ENCODE results near the gene TYSND1.

Gene TYSND1, protein sequence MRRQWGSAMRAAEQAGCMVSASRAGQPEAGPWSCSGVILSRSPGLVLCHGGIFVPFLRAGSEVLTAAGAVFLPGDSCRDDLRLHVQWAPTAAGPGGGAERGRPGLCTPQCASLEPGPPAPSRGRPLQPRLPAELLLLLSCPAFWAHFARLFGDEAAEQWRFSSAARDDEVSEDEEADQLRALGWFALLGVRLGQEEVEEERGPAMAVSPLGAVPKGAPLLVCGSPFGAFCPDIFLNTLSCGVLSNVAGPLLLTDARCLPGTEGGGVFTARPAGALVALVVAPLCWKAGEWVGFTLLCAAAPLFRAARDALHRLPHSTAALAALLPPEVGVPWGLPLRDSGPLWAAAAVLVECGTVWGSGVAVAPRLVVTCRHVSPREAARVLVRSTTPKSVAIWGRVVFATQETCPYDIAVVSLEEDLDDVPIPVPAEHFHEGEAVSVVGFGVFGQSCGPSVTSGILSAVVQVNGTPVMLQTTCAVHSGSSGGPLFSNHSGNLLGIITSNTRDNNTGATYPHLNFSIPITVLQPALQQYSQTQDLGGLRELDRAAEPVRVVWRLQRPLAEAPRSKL

DNA sequence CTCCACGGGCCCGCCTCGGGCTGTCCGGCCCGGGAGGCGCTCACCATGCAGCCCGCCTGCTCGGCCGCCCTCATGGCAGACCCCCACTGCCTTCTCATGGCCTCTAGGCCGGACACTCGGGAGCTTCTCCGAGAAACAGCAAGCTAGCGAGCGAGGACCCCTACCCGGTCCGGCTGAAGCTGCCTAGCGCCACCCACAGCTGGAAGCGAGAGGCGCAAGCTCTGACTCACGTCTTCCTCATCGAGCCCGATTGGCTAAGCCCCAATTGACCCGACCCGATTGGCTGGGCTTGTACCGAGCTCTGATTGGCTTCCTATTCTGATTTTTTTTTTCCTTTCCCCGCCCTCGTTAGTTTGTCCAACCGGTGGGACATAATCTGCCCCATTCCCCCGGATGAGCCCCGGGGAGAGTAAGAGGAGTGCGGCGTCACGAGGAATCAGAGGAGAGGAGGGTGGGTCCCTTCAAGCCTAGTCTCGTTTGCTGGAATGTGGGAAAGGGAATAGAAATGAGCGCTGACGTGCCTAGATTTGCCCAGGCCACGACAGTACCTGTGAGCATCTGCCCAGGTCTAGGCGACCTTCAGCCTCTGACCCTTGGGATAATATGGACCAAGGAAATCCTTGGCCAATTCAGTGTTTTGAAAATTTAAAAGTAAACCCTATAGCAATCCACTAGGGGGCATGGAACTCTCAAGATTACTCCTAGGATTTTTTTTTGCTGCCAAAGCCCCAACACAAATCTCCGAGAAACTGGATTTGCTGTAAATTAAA lies at the start of gene TYSND1:
TSS of gene TYSND1 (minus strand) at position 212 of the 770 bp plus-strand sequence. CDS start at position 98, 114 bp downstream.
- TF ChIP-seq, protein P1, sequence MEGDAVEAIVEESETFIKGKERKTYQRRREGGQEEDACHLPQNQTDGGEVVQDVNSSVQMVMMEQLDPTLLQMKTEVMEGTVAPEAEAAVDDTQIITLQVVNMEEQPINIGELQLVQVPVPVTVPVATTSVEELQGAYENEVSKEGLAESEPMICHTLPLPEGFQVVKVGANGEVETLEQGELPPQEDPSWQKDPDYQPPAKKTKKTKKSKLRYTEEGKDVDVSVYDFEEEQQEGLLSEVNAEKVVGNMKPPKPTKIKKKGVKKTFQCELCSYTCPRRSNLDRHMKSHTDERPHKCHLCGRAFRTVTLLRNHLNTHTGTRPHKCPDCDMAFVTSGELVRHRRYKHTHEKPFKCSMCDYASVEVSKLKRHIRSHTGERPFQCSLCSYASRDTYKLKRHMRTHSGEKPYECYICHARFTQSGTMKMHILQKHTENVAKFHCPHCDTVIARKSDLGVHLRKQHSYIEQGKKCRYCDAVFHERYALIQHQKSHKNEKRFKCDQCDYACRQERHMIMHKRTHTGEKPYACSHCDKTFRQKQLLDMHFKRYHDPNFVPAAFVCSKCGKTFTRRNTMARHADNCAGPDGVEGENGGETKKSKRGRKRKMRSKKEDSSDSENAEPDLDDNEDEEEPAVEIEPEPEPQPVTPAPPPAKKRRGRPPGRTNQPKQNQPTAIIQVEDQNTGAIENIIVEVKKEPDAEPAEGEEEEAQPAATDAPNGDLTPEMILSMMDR (IDR thresholded peaks at IDR 0.05): no peak
- H3K4me3 ChIP-seq: peak within 1 kb of the TSS; percentile 92
- DNase-seq (ENCODE audit: low spot score): peak; percentile 97

DNA sequence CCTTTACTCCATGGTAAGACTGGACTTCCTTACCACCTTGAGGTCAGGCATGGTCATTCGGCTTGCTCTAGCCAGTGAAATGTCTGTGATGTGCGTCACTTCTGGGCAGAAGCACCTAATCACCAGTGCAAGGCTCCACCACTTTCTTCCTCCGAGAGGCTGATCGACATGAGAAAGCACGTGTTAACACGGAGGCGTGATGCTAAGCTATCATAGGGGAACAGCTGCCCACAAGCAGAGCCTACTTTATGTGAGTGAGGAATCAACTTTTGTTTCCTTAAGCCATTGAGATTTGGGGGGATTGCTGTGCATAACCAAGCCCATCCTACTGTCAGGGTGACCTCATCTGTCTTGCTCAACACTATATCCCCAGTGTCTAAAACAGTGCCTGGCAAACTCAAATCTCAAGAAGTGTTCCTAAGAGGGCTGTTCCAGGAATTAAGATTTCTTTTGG lies 46.9 kb upstream of the TYSND1 start:
- DNase-seq (ENCODE audit: low spot score): no peak
- TF ChIP-seq, protein P1 (IDR thresholded peaks at IDR 0.05): no peak
- peak overlapping the region in 1 of 2 donors; percentile 10 for H3K27ac ChIP-seq
- no peak overlapping the region for H3K4me3 ChIP-seq

More for the DNA sequence above, at the start of gene TYSND1:
- peak within 1 kb of the TSS; percentile 51 to 93 for H3K27ac ChIP-seq

DNA sequence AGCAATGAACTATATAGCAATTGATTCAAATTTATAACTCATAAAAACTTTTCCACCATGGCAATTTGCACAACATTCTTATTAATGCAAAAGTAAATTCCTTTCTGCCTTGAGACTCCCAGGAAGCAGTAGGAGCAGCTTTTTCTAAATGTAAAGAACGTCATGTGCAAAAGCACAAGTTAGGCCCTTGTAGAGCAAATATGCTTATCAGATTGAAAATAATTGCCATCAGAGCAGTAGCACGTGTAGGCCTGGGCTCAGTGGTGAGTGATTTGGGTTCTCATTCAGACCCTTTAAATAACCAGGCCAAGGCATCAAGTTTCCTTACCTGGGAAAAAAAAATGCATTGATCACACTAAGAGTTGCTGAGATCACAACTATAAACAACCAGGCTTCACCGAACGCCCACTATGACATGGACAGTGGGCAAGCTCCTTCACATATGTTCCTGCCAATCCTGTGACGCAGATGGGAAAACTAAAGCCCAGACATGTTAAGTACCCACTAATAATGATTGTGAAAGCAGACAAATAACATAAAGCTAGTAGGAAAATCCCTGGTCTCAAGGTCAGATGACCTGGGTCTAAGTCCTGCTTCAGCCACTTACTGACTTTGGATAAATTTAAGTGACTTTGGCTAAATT lies 45.9 kb upstream of the TYSND1 start:
- Histone ChIP-seq H3K4me3 (no peak overlapping the region), H3K27ac (peak overlapping the region in 1 of 2 donors; percentile 56)
- DNase-seq (ENCODE audit: low spot score): no peak
- TF ChIP-seq, protein P1 (IDR thresholded peaks at IDR 0.05): no peak

DNA sequence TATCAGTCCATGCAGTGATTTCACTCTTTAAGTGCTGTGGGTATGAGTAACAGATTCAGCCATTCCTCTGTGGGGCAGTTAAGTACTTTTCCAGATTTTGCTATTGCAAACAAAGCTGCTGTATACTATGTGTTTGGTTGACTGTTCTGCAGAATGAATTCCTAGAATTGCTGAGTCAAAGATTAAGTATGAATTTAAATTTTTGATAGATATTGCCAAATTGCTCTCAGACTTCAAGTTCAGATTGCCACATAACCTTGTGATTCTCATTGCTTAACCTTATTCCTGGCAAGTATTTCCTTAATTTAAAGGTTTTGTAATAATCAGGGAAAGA lies 45.4 kb upstream of the TYSND1 start:
- Histone ChIP-seq H3K27ac (peak overlapping the region in 1 of 2 donors; percentile 56), H3K4me3 (no peak overlapping the region)
- TF ChIP-seq, protein P1 (IDR thresholded peaks at IDR 0.05): no peak
- no peak for DNase-seq (ENCODE audit: low spot score)

DNA sequence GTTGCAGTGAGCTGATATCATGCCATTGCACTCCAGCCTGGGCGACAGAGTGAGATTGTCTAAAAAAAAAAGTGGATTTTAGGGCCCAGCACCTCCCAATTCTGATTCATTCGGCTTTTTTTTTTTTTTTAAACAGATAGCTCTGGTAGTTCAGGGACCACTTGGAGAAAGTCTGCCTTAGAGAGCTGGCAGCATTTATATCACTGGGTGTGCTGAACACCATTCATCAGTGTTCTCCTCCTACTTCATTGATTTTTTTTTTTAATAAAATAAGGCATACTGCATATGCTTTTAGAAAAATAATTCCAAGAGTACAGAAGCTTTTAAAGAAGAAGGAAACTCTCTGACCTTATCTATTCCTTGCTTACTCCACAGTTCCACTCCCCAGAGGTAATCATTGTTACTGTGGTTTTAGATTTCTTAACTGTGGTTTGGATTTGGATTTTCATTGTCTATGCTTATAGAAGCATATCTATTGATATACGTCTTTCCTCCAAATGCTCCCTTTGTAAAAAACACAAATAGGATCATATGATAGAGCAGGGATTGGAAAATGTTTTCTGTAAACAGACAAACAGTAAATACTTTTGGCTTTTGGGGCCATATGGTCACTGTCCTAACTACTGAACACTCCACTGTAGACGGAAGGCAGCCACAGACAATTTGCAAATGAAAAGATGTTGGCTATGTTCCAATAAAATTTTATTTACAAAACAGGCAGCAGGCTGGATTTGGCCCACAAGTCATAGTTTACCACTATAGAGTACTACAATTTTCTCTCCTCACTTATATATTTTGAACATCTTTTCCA lies 44.9 kb upstream of the TYSND1 start:
- TF ChIP-seq, protein P1 (IDR thresholded peaks at IDR 0.05): no peak
- H3K27ac ChIP-seq: peak overlapping the region in 1 of 2 donors; percentile 56
- no peak for DNase-seq (ENCODE audit: low spot score)
- H3K4me3 ChIP-seq: no peak overlapping the region

DNA sequence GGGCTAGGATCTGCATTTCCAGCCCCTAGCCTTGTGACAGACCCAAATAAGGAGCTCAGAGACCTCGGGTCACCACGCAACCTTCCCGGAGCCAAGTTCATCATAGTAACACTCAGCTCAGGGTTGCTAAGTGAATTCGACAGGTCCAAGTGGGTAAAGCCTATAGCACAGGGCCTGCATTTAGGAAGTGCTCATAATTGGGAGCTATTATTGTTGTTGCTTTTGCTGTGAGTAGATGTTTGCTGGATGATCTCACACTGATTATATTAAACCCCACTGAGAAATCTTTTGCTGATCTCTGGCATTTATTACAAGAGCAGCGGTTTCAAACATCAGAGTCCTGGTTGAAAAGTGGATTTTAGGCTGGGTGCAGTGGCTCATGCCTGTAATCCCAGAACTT lies 44.1 kb upstream of the TYSND1 start:
- Histone ChIP-seq H3K27ac (peak overlapping the region in 1 of 2 donors; percentile 19), H3K4me3 (no peak overlapping the region)
- TF ChIP-seq, protein P1 (IDR thresholded peaks at IDR 0.05): no peak
- DNase-seq (ENCODE audit: low spot score): no peak
